Measurements from ENCODE around the gene PPP2R3A. TPM values are rescaled to one million over a fixed set of nuclear protein-coding genes. Genes with fewer than 3 reads are reported as not detected.

The PPP2R3A gene
- total RNA-seq, 2 donors from 2014 or later, result 9.0 to 25.9 TPM

- Histone ChIP-seq H3K9me3 (no peaks in the 10 kb centered on the region), H3K36me3 (no peaks in the 10 kb centered on the region), H3K4me3 (no peak overlapping the region), H3K27me3 (replicated peaks; ENCODE audit: insufficient read depth) (no peaks in the 10 kb centered on the region), H3K4me1 (replicated peaks) (no peaks in the 10 kb centered on the region), H3K27ac (no peak overlapping the region)
- no peak for TF ChIP-seq CTCF (IDR thresholded peaks at IDR 0.05)
- TF ChIP-seq POLR2A (IDR thresholded peaks at IDR 0.05), result no peak
- no peak for TF ChIP-seq POLR2AphosphoS5 (IDR thresholded peaks at IDR 0.05)
- intact Hi-C loops (cut with DNase I), result no loop called here
- DNase-seq (ENCODE audit: low spot score), result no peak
- 64% methylated on average over 2 of the region's 2 CpGs for WGBS
Measured at GRCh38 chr3:135920275-135920674, 45.3 kb upstream of the PPP2R3A start.

- no peak overlapping the region for H3K27ac ChIP-seq
- intact Hi-C loops (cut with DNase I), result no loop called here
- 96% methylated on average over 3 of the region's 3 CpGs for WGBS
Measured at GRCh38 chr3:135922903-135923250, 42.7 kb upstream of the PPP2R3A start.

GRCh38 chr3:135924506-135924905, 41.0 kb upstream of the PPP2R3A start:
- DNase-seq (ENCODE audit: low spot score), result no peak
- 100% methylated on average over 1 of the region's 1 CpG for WGBS
- no peak for TF ChIP-seq CTCF (IDR thresholded peaks at IDR 0.05)
- no peak for TF ChIP-seq POLR2A (IDR thresholded peaks at IDR 0.05)
- TF ChIP-seq POLR2AphosphoS5 (IDR thresholded peaks at IDR 0.05), result no peak
- Histone ChIP-seq H3K9me3 (no peaks in the 10 kb centered on the region), H3K4me3 (no peak overlapping the region), H3K27ac (no peak overlapping the region), H3K36me3 (no peaks in the 10 kb centered on the region), H3K4me1 (replicated peaks) (no peaks in the 10 kb centered on the region), H3K27me3 (replicated peaks; ENCODE audit: insufficient read depth) (no peaks in the 10 kb centered on the region)
- intact Hi-C loops (cut with DNase I), result no loop called here

More at GRCh38 chr3:135922903-135923250, 42.7 kb upstream of the PPP2R3A start:
- Histone ChIP-seq H3K4me1 (replicated peaks) (no peaks in the 10 kb centered on the region), H3K4me3 (no peak overlapping the region), H3K27me3 (replicated peaks; ENCODE audit: insufficient read depth) (no peaks in the 10 kb centered on the region), H3K36me3 (no peaks in the 10 kb centered on the region), H3K9me3 (no peaks in the 10 kb centered on the region)
- DNase-seq (ENCODE audit: low spot score), result no peak
- TF ChIP-seq POLR2A (IDR thresholded peaks at IDR 0.05) (no peak), POLR2AphosphoS5 (IDR thresholded peaks at IDR 0.05) (no peak), CTCF (IDR thresholded peaks at IDR 0.05) (no peak)

GRCh38 chr3:135926664-135927063, 38.9 kb upstream of the PPP2R3A start:
- H3K36me3 ChIP-seq, result no peaks in the 10 kb centered on the region
- intact Hi-C loops (cut with DNase I), result no loop called here

More at GRCh38 chr3:135926664-135927063, 38.9 kb upstream of the PPP2R3A start:
- WGBS, result 98% methylated on average over 3 of the region's 3 CpGs
- TF ChIP-seq CTCF (IDR thresholded peaks at IDR 0.05), result no peak
- TF ChIP-seq POLR2A (IDR thresholded peaks at IDR 0.05), result no peak
- Histone ChIP-seq H3K27me3 (replicated peaks; ENCODE audit: insufficient read depth) (no peaks in the 10 kb centered on the region), H3K4me3 (no peak overlapping the region), H3K27ac (no peak overlapping the region), H3K9me3 (no peaks in the 10 kb centered on the region), H3K4me1 (replicated peaks) (no peaks in the 10 kb centered on the region)
- no peak for DNase-seq (ENCODE audit: low spot score)

Measured in prostate gland (tissue), 2 donors.